Loucy (cell line): ENCODE data around the gene NDUFB10.

ENCODE experiments used
- H2AFZ ChIP-seq: fragments of 200-600 bp; sonication (generic); 2 replicates; pipeline ENCODE4 v1.6.0; 2016; ENCODE audit warnings: antibody characterized with exemption, mild to moderate bottlenecking, low read length, moderate library complexity
- H3F3A ChIP-seq: fragments of 200-600 bp; 2 replicates; pipeline ENCODE4 v1.6.0; 2016; ENCODE audit warnings: antibody characterized with exemption, low read depth, mild to moderate bottlenecking
- H3K27me3 ChIP-seq: fragments of 200-600 bp; sonication (generic); 2 replicates; pipeline ENCODE4 v1.6.1; 2014; ENCODE audit warnings: low read length, mild to moderate bottlenecking; ENCODE audit not compliant: insufficient read depth, poor library complexity, severe bottlenecking
- H3K36me3 ChIP-seq: fragments of 200-600 bp; sonication (generic); 2 replicates; pipeline ENCODE4 v1.6.1; 2016; ENCODE audit warnings: low read length; ENCODE audit not compliant: insufficient read depth
- H3K4me1 ChIP-seq: fragments of 200-600 bp; sonication (generic); 2 replicates; pipeline ENCODE4 v1.5.1; 2014; ENCODE audit warnings: low read length, mild to moderate bottlenecking; ENCODE audit not compliant: insufficient read depth, poor library complexity, severe bottlenecking
- H3K4me2 ChIP-seq: fragments of 200-600 bp; sonication (generic); 2 replicates; pipeline ENCODE4 v1.6.0; 2014; ENCODE audit warnings: antibody characterized with exemption, low read length, low read depth, mild to moderate bottlenecking; ENCODE audit not compliant: poor library complexity, severe bottlenecking
- H3K4me3 ChIP-seq: fragments of 200-600 bp; sonication (generic); 2 replicates; pipeline ENCODE4 v1.5.1; 2014; ENCODE audit warnings: low read length, mild to moderate bottlenecking, mixed read lengths; ENCODE audit not compliant: poor library complexity, severe bottlenecking
- H3K79me2 ChIP-seq: fragments of 200-600 bp; sonication (generic); 2 replicates; pipeline ENCODE4 v1.6.1; 2014; ENCODE audit warnings: low read length; ENCODE audit not compliant: insufficient read depth
- H3K9ac ChIP-seq: fragments of 200-600 bp; sonication (generic); 2 replicates; pipeline ENCODE4 v1.6.0; 2014; ENCODE audit warnings: mild to moderate bottlenecking, low read depth, low read length, moderate library complexity; ENCODE audit not compliant: poor library complexity, severe bottlenecking
- H3K9me2 ChIP-seq: fragments of 200-600 bp; sonication (generic); replicated peaks from 2 replicates; pipeline ENCODE4 v1.6.1; 2016; ENCODE audit warnings: low read depth, low read length, mixed read lengths
- H3K9me3 ChIP-seq: fragments of 200-600 bp; sonication (generic); 2 replicates; pipeline ENCODE4 v1.6.1; 2014; ENCODE audit warnings: mild to moderate bottlenecking, antibody characterized with exemption, low read length, low read depth; ENCODE audit not compliant: insufficient read depth
- H4K20me1 ChIP-seq: fragments of 200-600 bp; sonication (generic); 2 replicates; pipeline ENCODE4 v1.6.0; 2014; ENCODE audit warnings: antibody characterized with exemption, low read length, mild to moderate bottlenecking; ENCODE audit not compliant: insufficient read depth, poor library complexity, severe bottlenecking
- EZH2phosphoT487 ChIP-seq: fragments of 200-600 bp; IDR thresholded peaks from 2 replicates; pipeline ENCODE4 v1.6.1; 2018; ENCODE audit warnings: antibody characterized with exemption, mild to moderate bottlenecking, moderate library complexity, borderline replicate concordance
- TF ChIP-seq, protein P1 (sequence below): fragments of 200-600 bp; sonication (generic); conservative IDR thresholded peaks from 2 replicates; pipeline ENCODE4 v1.5.1; 2014; ENCODE audit warnings: mild to moderate bottlenecking, antibody characterized with exemption, low read length

NDUFB10 gene

DNA sequence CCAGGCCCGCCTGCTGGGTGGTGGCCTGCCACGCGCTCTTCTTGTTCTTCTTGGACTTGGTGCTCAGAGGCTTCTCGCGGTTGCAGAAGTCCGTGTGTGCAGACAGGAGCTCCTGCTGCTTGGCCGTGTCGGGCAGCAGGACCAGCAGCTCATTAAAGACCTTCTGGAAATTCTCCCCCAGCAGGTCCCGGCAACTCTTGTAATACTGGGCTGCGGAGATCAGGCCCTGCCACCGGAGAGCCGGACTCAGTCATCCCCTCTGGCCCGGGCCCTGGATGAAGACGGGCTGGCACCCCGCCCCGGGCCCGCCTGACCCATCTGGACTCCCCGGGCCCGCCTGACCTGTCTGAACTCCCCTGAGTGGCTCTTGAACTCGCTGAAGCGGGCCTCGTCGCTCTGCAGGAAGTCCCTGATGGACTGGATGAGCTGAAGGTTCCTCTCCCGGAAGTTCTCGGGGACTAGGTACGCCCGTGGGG is 39.1 kb downstream of the NDUFB10 start:
- Histone ChIP-seq H3K9ac (no peak overlapping the region), H3K79me2 (peaks cover 3% of the 10 kb centered on the region; the same call in 1 of the 2 replicates), H3K36me3 (peaks cover 31% of the 10 kb centered on the region; the same call in 1 of the 2 replicates), H3F3A (no peaks in the 10 kb centered on the region), H3K4me3 (no peak overlapping the region), H3K9me2 (no peaks in the 10 kb centered on the region), H3K4me1 (no peaks in the 10 kb centered on the region), H3K27me3 (no peaks in the 10 kb centered on the region), H4K20me1 (peaks cover 1% of the 10 kb centered on the region), H2AFZ (no peak overlapping the region), H3K9me3 (no peaks in the 10 kb centered on the region), H3K4me2 (no peak overlapping the region)
- TF ChIP-seq, protein P1, sequence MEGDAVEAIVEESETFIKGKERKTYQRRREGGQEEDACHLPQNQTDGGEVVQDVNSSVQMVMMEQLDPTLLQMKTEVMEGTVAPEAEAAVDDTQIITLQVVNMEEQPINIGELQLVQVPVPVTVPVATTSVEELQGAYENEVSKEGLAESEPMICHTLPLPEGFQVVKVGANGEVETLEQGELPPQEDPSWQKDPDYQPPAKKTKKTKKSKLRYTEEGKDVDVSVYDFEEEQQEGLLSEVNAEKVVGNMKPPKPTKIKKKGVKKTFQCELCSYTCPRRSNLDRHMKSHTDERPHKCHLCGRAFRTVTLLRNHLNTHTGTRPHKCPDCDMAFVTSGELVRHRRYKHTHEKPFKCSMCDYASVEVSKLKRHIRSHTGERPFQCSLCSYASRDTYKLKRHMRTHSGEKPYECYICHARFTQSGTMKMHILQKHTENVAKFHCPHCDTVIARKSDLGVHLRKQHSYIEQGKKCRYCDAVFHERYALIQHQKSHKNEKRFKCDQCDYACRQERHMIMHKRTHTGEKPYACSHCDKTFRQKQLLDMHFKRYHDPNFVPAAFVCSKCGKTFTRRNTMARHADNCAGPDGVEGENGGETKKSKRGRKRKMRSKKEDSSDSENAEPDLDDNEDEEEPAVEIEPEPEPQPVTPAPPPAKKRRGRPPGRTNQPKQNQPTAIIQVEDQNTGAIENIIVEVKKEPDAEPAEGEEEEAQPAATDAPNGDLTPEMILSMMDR, result no peak
- TF ChIP-seq EZH2phosphoT487, result no peak

DNA sequence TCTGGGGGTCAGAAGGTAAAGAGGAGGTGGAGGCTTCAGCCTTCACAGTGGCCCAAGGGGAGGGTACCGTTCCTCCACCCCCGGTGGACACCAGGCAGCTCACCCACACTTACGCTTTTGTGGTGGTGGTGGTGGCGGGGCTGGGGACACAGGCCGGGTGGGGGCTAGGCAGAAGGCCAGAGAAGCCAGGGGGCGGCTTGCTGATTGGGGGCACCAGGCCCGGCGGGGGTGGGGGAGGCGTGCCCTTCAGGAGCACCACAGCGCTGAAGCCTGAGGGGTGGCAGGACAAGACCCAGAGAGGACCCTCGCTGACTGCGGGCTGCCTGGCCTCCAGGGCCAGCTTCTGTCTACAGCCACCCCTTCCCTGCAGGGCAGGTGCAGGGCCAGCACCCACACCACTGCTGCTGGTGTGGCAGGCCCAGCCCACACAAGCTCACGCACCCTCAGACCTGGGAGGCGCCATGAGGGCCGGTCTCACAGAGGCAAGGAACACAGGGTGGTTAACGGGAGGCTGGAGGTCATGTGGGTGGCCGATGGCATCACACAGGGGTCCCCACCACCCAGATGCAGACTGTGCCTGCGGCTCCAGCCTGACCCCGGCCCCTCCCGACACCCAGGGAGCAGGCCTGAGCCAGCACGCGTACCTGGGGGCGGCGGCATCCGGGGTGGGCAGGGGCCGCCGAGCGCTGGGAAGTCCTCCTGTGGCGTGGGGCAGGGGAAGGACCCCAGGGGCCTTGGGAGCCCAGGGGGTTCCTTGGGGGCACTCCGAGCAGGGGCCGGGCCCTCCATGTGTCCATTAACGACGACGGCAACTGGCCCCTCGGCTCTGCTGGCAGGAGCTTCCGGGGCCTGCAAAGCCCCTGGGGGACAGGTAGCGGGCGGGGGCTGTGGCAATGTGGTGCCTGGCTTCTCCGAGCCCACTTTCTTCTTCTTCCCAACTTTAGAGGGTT is 39.8 kb downstream of the NDUFB10 start:
- H3F3A ChIP-seq, result no peaks in the 10 kb centered on the region
- no peaks in the 10 kb centered on the region for H3K9me3 ChIP-seq
- H3K4me2 ChIP-seq, result no peak overlapping the region
- H3K79me2 ChIP-seq, result peaks cover 6% of the 10 kb centered on the region; the same call in 1 of the 2 replicates
- no peak overlapping the region for H2AFZ ChIP-seq
- H3K36me3 ChIP-seq, result peaks cover 31% of the 10 kb centered on the region; the same call in 1 of the 2 replicates
- no peaks in the 10 kb centered on the region for H3K4me1 ChIP-seq
- H3K9me2 ChIP-seq, result no peaks in the 10 kb centered on the region
- H3K27me3 ChIP-seq, result no peaks in the 10 kb centered on the region
- peaks cover 4% of the 10 kb centered on the region for H4K20me1 ChIP-seq
- no peak for TF ChIP-seq EZH2phosphoT487
- TF ChIP-seq, protein P1, result no peak
- no peak overlapping the region for H3K9ac ChIP-seq
- no peak overlapping the region for H3K4me3 ChIP-seq

DNA sequence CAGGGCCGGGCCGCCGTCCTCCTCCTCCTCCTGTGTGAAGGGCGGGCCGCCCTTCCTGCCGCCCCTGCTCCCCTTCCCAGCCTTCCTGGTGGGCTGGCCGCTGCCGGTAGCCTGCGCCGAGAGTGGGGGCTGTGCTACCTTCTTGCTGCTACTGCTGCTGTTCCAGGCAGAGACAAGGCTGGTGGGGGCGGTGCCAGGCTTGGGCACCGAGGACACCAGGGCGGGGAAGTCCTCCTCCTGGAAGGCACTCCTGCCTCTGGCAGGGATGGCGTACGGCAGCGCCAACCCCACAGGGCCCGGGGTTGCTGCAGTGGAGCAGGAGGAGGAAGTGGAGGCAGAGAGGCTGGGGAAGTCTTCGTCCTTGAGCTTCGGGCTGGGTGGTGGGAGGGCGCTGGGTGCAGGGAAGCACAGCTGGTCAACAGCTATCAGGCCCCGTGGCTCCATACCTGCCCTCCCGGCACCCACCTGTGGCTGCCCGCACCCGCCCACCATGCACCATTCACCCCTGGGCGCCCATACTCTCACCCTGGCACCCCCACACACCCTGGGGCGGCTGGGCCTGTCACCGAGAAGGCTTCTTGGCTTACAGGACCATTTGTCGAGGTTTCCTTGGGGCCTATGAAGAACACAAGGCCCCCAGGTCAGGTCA is 40.7 kb downstream of the NDUFB10 start:
- Histone ChIP-seq H3K9me3 (no peaks in the 10 kb centered on the region), H3K4me3 (no peak overlapping the region), H3F3A (no peaks in the 10 kb centered on the region), H4K20me1 (peaks cover 4% of the 10 kb centered on the region), H3K4me1 (no peaks in the 10 kb centered on the region), H3K36me3 (peaks cover 31% of the 10 kb centered on the region; the same call in 1 of the 2 replicates), H3K9ac (no peak overlapping the region), H3K27me3 (no peaks in the 10 kb centered on the region), H2AFZ (no peak overlapping the region), H3K79me2 (peaks cover 11% of the 10 kb centered on the region; the same call in 1 of the 2 replicates), H3K9me2 (no peaks in the 10 kb centered on the region), H3K4me2 (no peak overlapping the region)
- TF ChIP-seq, protein P1, result no peak
